Left lobe of liver (tissue), 2 donors: Measurements from ENCODE around the gene FZR1. TPM values are rescaled to one million over a fixed set of nuclear protein-coding genes. Genes with fewer than 3 reads are reported as not detected.

Experiments
- ATAC-seq: fragments of 200-7000 bp; cut with Tn5 transposase; one replicate; pipeline ENCODE4 v1.9.1; 2020; ENCODE audit warnings: mild to moderate bottlenecking, moderate library complexity
- DNase-seq: peaks from one replicate; pipeline ENCODE4 v3.0.0-alpha.2; 2020; ENCODE audit warnings: low spot score
- total RNA-seq: library from RNA; stranded (reverse); gene quantifications from one replicate; pipeline ENCODE4 v1.2.1, GENCODE V29; 2021
- donor health status: DM: no; HTN: no; CAD: no; lungs with moderate emphysema.
- donor health status: DM: no; HTN: yes; CAD: no.

Gene FZR1
- total RNA-seq, result 27.4 TPM

GRCh38 chr19:3505598-3506383 is at the start of gene FZR1:
Gene FZR1 (plus strand): TSS chr19:3506311. CDS start chr19:3522990, 16,679 bp downstream.
- ATAC-seq (peak; percentile 84), DNase-seq (peak; percentile 100)

- DNase-seq (no peak), ATAC-seq (no peak)
These were observed 49.1 kb upstream of the FZR1 start for GRCh38 chr19:3456925-3457527.

- no peak for DNase-seq
- ATAC-seq, result peak; percentile 5
These were observed 48.4 kb upstream of the FZR1 start for GRCh38 chr19:3457528-3458228.

GRCh38 chr19:3458229-3459088 is 47.7 kb upstream of the FZR1 start:
- ATAC-seq (peak; percentile 1), DNase-seq (no peak)

GRCh38 chr19:3459089-3459881 is 46.8 kb upstream of the FZR1 start:
- DNase-seq, result peak; percentile 74
- ATAC-seq, result peak; percentile 74

- ATAC-seq (no peak), DNase-seq (no peak)
These were observed 46.0 kb upstream of the FZR1 start for GRCh38 chr19:3459965-3460582.

- DNase-seq, result no peak
- peak; percentile 2 for ATAC-seq
These were observed 43.0 kb upstream of the FZR1 start for GRCh38 chr19:3462991-3463713.

- DNase-seq (no peak), ATAC-seq (no peak)
These were observed 42.2 kb upstream of the FZR1 start for GRCh38 chr19:3463714-3464586.

- DNase-seq (no peak), ATAC-seq (peak; percentile 12)
These were observed 41.4 kb upstream of the FZR1 start for GRCh38 chr19:3464587-3465235.

- ATAC-seq (no peak), DNase-seq (no peak)
These were observed 40.6 kb upstream of the FZR1 start for GRCh38 chr19:3465552-3465951.

GRCh38 chr19:3466635-3467034 is 39.5 kb upstream of the FZR1 start:
- DNase-seq (no peak), ATAC-seq (no peak)

- peak; percentile 64 for ATAC-seq
- peak; percentile 86 for DNase-seq
These were observed 38.5 kb upstream of the FZR1 start for GRCh38 chr19:3467437-3468198.

GRCh38 chr19:3468211-3468610 is 37.9 kb upstream of the FZR1 start:
- no peak for ATAC-seq
- DNase-seq, result no peak

GRCh38 chr19:3469638-3470499 is 36.2 kb upstream of the FZR1 start:
- DNase-seq, result no peak
- ATAC-seq, result peak; percentile 18

- DNase-seq (no peak), ATAC-seq (no peak)
These were observed 35.5 kb upstream of the FZR1 start for GRCh38 chr19:3470500-3471128.
